ENCODE results near the gene POLR2A. TPM values are rescaled to one million over a fixed set of nuclear protein-coding genes. Genes with fewer than 3 reads are reported as not detected.

The POLR2A gene
- total and polyA plus RNA-seq, 4 donors: 13.3 to 54.4 (median 34.8) TPM

DNA sequence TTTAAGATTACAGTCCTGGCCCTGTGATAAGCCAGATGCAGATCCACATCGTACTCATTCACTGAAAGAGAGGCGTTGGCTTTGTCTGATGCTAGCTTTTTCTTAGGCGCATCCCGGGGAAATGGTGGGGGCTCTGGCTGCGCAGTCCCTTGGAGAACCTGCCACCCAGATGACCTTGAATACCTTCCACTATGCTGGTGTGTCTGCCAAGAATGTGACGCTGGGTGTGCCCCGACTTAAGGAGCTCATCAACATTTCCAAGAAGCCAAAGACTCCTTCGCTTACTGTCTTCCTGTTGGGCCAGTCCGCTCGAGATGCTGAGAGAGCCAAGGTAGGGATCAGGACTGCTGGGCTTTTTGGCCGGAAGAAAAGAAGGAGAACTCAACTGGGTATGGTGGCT lies 24.0 kb downstream of the POLR2A start:
- H3K36me3 ChIP-seq (ENCODE audit: control insufficient read depth in 4 of 4, insufficient read depth in 3 of 4, low read depth in 1 of 4, low read length in 3 of 4): peaks cover 14 to 91% (median 65%) of the 10 kb centered on the region in 4 donors

DNA sequence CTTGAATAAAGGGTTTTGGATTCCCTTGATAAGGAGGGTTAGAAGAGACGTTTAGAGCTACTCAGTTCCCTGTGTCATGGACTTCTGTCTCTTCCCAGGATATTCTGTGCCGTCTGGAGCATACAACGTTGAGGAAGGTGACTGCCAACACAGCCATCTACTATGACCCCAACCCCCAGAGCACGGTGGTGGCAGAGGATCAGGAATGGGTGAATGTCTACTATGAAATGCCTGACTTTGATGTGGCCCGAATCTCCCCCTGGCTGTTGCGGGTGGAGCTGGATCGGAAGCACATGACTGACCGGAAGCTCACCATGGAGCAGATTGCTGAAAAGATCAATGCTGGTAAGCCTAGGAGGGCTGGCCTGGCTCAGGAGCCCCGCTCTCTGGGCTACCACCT lies 24.7 kb downstream of the POLR2A start:
- no peaks in the 10 kb centered on the region for H3K27me3 ChIP-seq (ENCODE audit: control insufficient read depth in 4 of 4, insufficient read depth in 4 of 4, low read length in 3 of 4)
- TF ChIP-seq FOXA2 (IDR thresholded peaks at IDR 0.05) (no peak), FOXA1 (IDR thresholded peaks at IDR 0.05) (no peak), JUND (IDR thresholded peaks at IDR 0.05) (no peak), HNF4A (conservative IDR thresholded peaks at IDR 0.05) (no peak), SP1 (IDR thresholded peaks at IDR 0.05) (no peak), YY1 (IDR thresholded peaks at IDR 0.05) (no peak), EGR1 (IDR thresholded peaks at IDR 0.05; ENCODE audit: low read depth in 2 of 2) (no peak), NR2F2 (IDR thresholded peaks at IDR 0.05) (no peak), RAD21 (IDR thresholded peaks at IDR 0.05) (no peak), RXRA (IDR thresholded peaks at IDR 0.05) (no peak), HNF4G (IDR thresholded peaks at IDR 0.05) (no peak), TAF1 (conservative IDR thresholded peaks at IDR 0.05) (no peak)
- TF ChIP-seq, protein P1, sequence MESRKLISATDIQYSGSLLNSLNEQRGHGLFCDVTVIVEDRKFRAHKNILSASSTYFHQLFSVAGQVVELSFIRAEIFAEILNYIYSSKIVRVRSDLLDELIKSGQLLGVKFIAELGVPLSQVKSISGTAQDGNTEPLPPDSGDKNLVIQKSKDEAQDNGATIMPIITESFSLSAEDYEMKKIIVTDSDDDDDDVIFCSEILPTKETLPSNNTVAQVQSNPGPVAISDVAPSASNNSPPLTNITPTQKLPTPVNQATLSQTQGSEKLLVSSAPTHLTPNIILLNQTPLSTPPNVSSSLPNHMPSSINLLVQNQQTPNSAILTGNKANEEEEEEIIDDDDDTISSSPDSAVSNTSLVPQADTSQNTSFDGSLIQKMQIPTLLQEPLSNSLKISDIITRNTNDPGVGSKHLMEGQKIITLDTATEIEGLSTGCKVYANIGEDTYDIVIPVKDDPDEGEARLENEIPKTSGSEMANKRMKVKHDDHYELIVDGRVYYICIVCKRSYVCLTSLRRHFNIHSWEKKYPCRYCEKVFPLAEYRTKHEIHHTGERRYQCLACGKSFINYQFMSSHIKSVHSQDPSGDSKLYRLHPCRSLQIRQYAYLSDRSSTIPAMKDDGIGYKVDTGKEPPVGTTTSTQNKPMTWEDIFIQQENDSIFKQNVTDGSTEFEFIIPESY (IDR thresholded peaks at IDR 0.05): no peak
- TF ChIP-seq, protein P2, sequence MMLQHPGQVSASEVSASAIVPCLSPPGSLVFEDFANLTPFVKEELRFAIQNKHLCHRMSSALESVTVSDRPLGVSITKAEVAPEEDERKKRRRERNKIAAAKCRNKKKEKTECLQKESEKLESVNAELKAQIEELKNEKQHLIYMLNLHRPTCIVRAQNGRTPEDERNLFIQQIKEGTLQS (IDR thresholded peaks at IDR 0.05): no peak
- TF ChIP-seq, protein P3, sequence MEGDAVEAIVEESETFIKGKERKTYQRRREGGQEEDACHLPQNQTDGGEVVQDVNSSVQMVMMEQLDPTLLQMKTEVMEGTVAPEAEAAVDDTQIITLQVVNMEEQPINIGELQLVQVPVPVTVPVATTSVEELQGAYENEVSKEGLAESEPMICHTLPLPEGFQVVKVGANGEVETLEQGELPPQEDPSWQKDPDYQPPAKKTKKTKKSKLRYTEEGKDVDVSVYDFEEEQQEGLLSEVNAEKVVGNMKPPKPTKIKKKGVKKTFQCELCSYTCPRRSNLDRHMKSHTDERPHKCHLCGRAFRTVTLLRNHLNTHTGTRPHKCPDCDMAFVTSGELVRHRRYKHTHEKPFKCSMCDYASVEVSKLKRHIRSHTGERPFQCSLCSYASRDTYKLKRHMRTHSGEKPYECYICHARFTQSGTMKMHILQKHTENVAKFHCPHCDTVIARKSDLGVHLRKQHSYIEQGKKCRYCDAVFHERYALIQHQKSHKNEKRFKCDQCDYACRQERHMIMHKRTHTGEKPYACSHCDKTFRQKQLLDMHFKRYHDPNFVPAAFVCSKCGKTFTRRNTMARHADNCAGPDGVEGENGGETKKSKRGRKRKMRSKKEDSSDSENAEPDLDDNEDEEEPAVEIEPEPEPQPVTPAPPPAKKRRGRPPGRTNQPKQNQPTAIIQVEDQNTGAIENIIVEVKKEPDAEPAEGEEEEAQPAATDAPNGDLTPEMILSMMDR (IDR thresholded peaks at IDR 0.05; ENCODE audit: low read depth, low read length, missing input control): no peak
- TF ChIP-seq, protein P4, sequence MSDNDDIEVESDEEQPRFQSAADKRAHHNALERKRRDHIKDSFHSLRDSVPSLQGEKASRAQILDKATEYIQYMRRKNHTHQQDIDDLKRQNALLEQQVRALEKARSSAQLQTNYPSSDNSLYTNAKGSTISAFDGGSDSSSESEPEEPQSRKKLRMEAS (IDR thresholded peaks at IDR 0.05): no peak
- TF ChIP-seq, protein P5, sequence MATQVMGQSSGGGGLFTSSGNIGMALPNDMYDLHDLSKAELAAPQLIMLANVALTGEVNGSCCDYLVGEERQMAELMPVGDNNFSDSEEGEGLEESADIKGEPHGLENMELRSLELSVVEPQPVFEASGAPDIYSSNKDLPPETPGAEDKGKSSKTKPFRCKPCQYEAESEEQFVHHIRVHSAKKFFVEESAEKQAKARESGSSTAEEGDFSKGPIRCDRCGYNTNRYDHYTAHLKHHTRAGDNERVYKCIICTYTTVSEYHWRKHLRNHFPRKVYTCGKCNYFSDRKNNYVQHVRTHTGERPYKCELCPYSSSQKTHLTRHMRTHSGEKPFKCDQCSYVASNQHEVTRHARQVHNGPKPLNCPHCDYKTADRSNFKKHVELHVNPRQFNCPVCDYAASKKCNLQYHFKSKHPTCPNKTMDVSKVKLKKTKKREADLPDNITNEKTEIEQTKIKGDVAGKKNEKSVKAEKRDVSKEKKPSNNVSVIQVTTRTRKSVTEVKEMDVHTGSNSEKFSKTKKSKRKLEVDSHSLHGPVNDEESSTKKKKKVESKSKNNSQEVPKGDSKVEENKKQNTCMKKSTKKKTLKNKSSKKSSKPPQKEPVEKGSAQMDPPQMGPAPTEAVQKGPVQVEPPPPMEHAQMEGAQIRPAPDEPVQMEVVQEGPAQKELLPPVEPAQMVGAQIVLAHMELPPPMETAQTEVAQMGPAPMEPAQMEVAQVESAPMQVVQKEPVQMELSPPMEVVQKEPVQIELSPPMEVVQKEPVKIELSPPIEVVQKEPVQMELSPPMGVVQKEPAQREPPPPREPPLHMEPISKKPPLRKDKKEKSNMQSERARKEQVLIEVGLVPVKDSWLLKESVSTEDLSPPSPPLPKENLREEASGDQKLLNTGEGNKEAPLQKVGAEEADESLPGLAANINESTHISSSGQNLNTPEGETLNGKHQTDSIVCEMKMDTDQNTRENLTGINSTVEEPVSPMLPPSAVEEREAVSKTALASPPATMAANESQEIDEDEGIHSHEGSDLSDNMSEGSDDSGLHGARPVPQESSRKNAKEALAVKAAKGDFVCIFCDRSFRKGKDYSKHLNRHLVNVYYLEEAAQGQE (IDR thresholded peaks at IDR 0.05): no peak
- no peak overlapping the region for H3K27ac ChIP-seq (ENCODE audit: low read depth in 1 of 2, low read length in 2 of 2)
- no peaks in the 10 kb centered on the region for H3K4me1 ChIP-seq (ENCODE audit: control insufficient read depth in 4 of 4, insufficient read depth in 4 of 4, low read length in 3 of 4)
- H3K9me3 ChIP-seq (ENCODE audit: control insufficient read depth in 4 of 4, low read length in 3 of 4): no peaks in the 10 kb centered on the region
- no peak for DNase-seq (ENCODE audit: low spot score)
- no peak overlapping the region for H3K9ac ChIP-seq (ENCODE audit: low read depth in 1 of 2, low read length in 2 of 2)
- WGBS: 90% methylated on average over 9 of the region's 9 CpGs
- H3K4me3 ChIP-seq (ENCODE audit: low read depth in 1 of 3, low read length in 3 of 3): no peak overlapping the region
- peaks cover 18 to 91% (median 65%) of the 10 kb centered on the region in 4 donors for H3K36me3 ChIP-seq (ENCODE audit: control insufficient read depth in 4 of 4, insufficient read depth in 3 of 4, low read depth in 1 of 4, low read length in 3 of 4)

More for the DNA sequence above, 24.0 kb downstream of the POLR2A start:
- no peaks in the 10 kb centered on the region for H3K27me3 ChIP-seq (ENCODE audit: control insufficient read depth in 4 of 4, insufficient read depth in 4 of 4, low read length in 3 of 4)
- no peaks in the 10 kb centered on the region for H3K4me1 ChIP-seq (ENCODE audit: control insufficient read depth in 4 of 4, insufficient read depth in 4 of 4, low read length in 3 of 4)
- no peak for DNase-seq (ENCODE audit: low spot score)
- TF ChIP-seq HNF4A (conservative IDR thresholded peaks at IDR 0.05): no peak
- TF ChIP-seq, protein P4 (IDR thresholded peaks at IDR 0.05): no peak
- TF ChIP-seq, protein P2 (IDR thresholded peaks at IDR 0.05): no peak
- TF ChIP-seq FOXA2 (IDR thresholded peaks at IDR 0.05): no peak
- TF ChIP-seq YY1 (IDR thresholded peaks at IDR 0.05): no peak
- no peak for TF ChIP-seq RXRA (IDR thresholded peaks at IDR 0.05)
- TF ChIP-seq FOXA1 (IDR thresholded peaks at IDR 0.05): no peak
- no peak overlapping the region for H3K9ac ChIP-seq (ENCODE audit: low read depth in 1 of 2, low read length in 2 of 2)
- H3K4me3 ChIP-seq (ENCODE audit: low read depth in 1 of 3, low read length in 3 of 3): no peak overlapping the region
- H3K9me3 ChIP-seq (ENCODE audit: control insufficient read depth in 4 of 4, low read length in 3 of 4): no peaks in the 10 kb centered on the region
- WGBS: 91% methylated on average over 11 of the region's 11 CpGs
- H3K27ac ChIP-seq (ENCODE audit: low read depth in 1 of 2, low read length in 2 of 2): no peak overlapping the region

Measured in liver (tissue), 9 donors.